ENCODE data around the gene PHF1. TPM values are rescaled to one million over a fixed set of nuclear protein-coding genes. Genes with fewer than 3 reads are reported as not detected.
"Not testable (repeated sequence)": the region's sequence is repeated elsewhere in the genome, so short reads cannot be mapped to it uniquely, and the experiment has no call there.

The PHF1 gene
- total RNA-seq, 2 donors from 2014 or later: 28.3 to 41.2 TPM

DNA sequence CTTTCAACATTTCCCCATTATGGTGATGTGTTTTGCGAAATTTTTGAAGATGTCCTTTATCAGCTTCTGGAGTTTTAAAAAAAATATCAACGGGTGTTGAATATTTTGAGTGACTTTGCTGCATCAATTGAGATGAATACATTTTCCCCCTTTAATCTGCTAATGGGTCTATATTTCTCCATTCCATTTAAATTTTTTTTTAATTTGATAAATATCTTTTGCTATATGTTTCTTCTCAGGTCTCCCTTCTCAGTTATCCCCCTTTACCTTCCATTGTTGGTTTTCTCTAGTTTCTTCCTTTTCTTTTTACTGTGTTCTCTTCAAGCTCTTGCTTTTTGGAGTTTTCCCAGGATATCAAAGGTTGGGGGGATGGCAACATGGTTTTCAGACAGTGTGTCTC is 20.6 kb upstream of the PHF1 start:
- intact Hi-C loops (cut with DNase I, micrococcal nuclease): no loop called here
- ATAC-seq: no peak
- no peak for DNase-seq

DNA sequence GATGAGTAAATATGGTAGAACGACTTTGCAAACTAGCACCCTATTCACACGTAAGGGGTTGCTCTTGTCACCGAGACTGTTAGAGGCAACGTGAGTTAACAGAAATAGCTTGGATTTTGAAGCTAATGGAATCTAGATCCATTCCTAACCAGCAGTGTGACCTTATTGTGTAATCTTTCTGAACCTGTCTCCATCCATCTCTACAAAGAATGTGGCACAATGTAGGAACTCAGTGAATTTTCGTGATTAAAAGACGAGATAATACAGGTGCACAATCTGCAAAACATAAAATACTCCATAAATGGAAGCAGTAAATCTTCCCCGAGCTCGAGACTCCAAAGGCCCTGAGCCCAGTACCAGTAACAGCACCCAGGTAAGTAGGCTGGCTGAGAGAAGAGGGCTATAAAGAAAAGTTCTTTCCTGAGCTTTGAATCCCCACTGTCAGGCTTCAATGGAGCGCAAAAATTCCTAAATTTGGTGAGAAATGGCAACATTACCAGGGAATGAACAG is 20.0 kb upstream of the PHF1 start:
- ATAC-seq (no peak), DNase-seq (no peak)
- intact Hi-C loops (cut with DNase I, micrococcal nuclease): no loop called here

DNA sequence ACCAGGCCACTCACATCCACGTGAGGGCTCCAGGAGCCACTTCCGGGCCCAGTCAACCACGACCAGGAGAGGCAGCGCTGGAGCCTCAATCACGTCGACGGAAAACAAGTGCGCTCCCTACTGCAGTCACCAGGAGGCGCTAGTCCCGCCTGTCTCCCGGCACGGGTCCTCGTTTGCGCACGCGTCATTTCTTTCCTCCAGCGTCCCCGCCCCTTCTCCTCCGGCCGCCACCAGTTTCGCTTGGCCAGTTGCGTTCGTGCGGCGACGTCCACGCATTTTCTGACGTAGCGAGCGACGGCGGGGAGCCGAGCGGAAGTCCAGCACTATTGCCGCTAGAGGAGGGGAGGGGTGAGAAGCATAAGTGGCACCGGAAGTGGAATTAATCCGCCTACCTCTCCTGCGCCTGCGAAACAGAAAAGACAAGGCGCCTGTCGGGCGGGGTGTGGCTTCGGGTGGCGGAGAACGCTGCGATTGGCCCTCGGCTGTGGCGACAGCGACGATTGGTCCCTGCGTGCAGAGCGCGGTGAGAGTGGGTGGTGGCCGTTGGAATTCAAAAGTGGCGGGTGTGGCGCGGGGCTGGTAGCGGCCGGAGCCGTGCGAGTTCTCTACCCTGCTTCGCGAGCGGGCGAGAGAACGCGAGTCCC is 19.4 kb upstream of the PHF1 start, which contains the start of gene KIFC1:
KIFC1 (plus strand) TSS at position 546 of the 644 bp plus-strand sequence. CDS start 163 bp downstream, outside the sequence.
- DNase-seq: peak; percentile 99
- ATAC-seq: peak; percentile 93
- intact Hi-C loops (cut with DNase I, micrococcal nuclease): no loop called here

DNA sequence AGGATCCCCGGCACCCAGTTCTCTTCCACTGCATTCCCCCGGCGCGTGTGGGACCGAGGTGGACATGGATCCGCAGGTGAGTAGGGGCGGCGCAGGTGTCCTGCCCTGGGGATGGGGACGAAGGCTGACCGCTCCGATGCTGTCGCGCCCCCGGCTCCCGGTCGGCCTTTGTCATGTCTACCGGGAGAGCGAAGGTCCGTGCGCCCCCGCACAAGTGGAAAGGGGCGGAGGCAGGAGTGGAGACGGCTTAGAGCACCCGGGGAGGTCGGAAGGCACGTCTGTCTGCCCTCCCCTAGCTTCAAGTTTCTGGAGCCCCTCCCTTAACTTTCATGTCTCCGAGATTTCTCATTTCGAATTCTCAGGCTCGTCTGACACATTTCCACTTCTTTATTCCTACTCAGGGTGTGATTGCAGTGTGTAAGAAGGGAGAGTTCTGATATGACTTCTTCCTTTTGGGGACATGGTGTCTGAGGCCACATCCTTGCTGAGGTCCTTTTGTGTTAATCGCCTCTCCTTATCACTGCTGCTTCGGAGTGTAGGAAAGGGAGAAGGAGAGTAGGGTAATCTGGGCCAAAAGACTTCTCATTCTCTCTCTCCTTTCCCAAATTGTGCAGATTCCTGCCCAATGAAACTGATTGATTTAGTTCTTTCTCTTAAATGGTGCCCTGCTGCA is 18.8 kb upstream of the PHF1 start:
- ATAC-seq (peak; percentile 0), DNase-seq (no peak)
- intact Hi-C loops (cut with DNase I, micrococcal nuclease): no loop called here

DNA sequence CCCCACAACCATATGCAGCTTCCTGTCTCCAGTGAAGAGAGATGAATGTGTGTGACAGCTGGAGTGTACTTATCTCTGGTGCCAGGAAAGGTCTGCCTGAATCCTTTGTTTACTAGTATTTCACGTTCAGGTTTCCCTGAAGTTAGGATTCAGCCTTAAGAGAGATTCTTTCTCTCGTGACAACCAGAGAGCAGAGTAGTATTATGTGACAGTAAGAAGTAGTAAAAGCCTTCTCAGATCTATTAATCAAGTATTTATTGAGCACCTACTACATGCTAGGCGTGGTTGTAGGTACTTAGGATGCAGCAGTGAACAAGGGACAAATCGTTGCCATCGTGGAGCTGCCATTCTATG is 18.2 kb upstream of the PHF1 start:
- ATAC-seq: no peak

DNA sequence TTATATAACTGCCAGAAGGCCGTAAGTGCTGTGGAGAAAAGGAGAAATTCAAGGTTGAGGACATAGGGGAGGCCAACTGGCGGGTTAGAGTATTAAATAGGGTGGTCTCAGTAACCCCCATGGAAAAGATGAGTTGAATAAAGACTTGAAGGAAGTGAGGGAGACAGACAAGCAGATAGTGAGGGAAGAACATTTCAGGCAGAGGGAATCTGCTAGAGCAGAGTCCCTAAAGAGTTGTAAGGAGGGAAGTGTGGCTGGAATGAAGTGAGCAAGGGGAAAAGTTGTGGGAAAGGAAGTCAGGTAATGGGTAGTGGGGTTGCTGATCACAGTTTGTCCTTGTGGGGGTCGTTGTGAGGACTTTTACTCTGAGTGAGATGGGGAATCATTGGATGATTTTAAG is 17.8 kb upstream of the PHF1 start:
- DNase-seq (no peak), ATAC-seq (no peak)
- intact Hi-C loops (cut with DNase I, micrococcal nuclease): no loop called here

More for the DNA sequence above, 18.2 kb upstream of the PHF1 start:
- intact Hi-C loops (cut with DNase I, micrococcal nuclease): no loop called here
- DNase-seq: no peak

DNA sequence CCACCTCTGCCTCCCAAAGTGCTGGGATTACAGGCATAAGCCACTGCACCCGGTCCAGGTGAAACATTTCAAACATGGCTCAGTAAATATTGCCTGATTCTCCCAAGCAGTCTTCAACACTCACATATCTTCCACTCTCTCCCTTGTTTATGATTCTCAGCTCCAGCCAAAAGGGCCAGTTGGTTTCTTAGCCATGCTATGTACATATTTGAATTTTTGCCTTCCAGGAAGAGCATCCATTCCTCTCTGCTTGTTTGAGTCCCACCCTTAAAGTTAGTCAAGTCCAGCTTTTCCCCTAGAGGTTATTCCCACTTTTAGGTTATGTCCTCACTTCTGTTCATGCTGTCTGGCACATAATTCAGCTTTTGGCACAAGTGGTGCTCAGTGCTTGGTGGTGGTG is 13.3 kb upstream of the PHF1 start:
- ATAC-seq: no peak
- DNase-seq: no peak
- intact Hi-C loops (cut with DNase I, micrococcal nuclease): no loop called here

DNA sequence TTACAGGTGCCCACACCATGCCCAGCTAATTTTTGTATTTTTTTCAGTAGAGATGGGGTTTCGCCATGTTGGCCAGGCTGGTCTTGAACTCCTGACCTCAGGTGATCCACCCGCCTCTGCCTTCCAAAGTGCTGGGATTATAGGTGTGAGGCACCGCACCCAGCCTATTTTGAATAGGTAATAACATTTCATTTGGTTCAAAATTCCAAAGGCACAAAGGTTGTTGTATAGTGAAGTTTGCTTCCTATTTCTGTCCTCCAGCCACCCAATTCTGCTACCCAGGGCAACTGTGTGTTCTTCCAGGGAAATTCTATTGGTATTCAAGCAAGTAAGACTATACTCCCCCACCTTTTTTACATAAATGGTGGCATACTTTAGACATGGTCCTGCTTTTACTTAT is 12.2 kb upstream of the PHF1 start:
- DNase-seq; intact Hi-C loops (cut with DNase I, micrococcal nuclease): not testable (repeated sequence)
- ATAC-seq: peak; percentile 77

DNA sequence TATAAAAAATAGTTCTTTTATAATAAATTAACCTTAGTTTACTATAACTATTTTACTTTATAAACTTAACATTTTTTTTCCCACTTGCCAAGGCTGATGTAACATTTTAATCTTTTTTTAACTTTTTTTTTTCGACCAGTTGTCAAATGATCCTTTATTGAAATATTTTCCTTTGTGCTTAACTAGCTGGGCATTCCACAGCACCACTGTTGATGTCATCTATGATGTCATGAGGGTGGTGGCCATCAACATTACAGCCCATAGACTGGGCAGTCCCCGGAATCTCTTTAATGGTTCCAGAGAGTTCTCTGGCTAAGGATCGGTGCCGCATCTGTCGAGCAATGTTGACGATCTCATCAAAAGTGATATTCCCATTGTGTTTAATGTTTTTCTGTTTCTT is 10.9 kb upstream of the PHF1 start:
- DNase-seq; intact Hi-C loops (cut with DNase I, micrococcal nuclease); ATAC-seq: not testable (repeated sequence)

DNA sequence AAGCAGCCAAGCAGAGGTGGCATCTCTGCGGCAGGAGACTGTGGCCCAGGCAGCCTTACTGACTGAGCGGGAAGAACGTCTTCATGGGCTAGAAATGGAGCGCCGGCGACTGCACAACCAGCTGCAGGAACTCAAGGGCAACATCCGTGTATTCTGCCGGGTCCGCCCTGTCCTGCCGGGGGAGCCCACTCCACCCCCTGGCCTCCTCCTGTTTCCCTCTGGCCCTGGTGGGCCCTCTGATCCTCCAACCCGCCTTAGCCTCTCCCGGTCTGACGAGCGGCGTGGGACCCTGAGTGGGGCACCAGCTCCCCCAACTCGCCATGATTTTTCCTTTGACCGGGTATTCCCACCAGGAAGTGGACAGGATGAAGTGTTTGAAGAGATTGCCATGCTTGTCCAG is 5.9 kb upstream of the PHF1 start:
- intact Hi-C loops (cut with DNase I, micrococcal nuclease): no loop called here
- ATAC-seq (no peak), DNase-seq (no peak)

DNA sequence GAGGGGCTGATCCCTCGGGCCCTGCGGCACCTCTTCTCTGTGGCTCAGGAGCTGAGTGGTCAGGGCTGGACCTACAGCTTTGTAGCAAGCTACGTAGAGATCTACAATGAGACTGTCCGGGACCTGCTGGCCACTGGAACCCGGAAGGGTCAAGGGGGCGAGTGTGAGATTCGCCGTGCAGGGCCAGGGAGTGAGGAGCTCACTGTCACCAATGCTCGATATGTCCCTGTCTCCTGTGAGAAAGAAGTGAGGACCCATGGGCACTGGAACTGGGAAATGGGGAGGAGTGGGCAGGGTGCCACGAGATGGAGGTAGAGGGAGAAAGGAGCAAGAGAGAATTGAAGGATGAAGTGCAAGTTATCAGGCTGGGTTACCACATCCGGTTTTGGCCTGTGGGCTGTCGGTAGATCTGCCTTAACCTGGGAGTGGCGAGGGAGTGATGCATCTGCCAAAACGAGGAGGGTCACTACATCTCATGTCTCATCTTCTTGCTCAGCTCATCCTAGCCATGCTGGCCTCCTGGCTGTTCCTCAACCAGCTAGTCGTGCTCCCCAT is 5.4 kb upstream of the PHF1 start:
- ATAC-seq (no peak), DNase-seq (no peak)
- intact Hi-C loops (cut with DNase I, micrococcal nuclease): no loop called here

DNA sequence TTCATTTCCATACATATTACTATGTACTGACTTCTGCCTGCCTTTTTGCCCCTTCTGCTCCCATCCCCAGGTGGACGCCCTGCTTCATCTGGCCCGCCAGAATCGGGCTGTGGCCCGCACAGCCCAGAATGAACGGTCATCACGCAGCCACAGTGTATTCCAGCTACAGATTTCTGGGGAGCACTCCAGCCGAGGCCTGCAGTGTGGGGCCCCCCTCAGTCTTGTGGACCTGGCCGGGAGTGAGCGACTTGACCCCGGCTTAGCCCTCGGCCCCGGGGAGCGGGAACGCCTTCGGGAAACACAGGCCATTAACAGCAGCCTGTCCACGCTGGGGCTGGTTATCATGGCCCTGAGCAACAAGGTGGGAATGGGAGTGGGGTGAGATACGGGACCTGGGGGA is 4.7 kb upstream of the PHF1 start:
- intact Hi-C loops (cut with DNase I, micrococcal nuclease): no loop called here
- ATAC-seq (no peak), DNase-seq (no peak)

DNA sequence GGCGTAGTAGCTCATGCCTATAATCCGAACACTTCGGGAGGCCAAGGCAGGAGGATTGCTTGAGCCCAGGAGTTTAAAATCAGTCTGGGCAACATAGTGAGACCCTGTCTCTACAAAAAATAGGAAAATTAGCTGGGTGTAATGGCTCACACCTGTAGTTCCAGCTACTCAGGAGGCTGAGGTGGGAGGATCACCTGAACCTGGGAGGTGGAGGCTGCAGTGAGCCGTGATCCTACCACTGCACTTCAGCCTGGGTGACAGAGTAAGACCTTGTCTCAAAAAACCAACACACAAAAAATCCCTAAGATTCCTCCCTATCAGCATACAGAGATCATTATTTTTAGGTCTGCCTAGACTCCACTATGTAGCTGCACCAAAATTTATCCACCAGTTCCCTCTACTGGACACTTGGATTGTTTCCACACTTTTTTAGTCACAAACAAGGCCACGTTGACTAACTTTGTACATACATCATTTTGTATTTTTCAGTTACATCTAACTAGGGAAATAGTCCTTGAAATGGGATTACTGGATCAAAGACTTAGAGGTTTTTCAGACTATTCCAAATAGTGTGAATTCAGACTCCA is 3.6 kb upstream of the PHF1 start:
- ATAC-seq (no peak), DNase-seq (no peak)
- intact Hi-C loops (cut with DNase I, micrococcal nuclease): no loop called here

DNA sequence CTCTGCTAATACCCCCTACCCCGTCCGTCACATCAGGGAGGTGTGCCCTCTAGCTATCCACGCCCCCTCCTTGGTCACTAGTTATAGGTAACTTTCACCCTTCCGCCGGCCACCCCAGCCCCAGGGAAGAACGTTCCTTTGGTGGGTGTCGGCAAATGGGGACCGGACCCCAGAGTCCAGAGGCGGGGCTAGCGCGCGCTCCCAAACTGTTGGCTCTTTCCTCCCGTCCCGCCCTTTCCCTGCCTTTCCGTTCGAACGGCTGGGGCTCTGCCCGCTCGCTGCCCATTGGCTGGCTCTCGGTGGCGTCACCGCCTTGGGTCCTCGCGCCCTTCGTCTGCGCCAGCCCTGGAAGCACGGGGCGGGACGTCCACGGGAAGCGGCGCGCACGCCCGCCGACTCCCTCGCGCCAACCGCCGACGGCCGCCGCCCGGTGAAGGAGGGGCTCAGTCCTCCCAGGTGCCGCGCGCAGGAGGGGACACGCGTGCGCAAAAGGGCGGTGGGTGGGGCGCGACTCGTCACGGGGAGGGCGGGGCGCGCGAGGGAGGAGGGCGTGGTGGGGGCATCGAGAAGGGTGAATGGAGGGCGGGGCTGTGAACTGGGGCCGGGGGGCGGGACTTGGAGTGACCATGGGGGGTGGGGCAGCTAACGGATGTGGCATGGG is 634 bp upstream of the PHF1 start:
- ATAC-seq (peak; percentile 86), DNase-seq (peak; percentile 97 to 98)
- intact Hi-C loops (cut with DNase I, micrococcal nuclease): no loop called here

DNA sequence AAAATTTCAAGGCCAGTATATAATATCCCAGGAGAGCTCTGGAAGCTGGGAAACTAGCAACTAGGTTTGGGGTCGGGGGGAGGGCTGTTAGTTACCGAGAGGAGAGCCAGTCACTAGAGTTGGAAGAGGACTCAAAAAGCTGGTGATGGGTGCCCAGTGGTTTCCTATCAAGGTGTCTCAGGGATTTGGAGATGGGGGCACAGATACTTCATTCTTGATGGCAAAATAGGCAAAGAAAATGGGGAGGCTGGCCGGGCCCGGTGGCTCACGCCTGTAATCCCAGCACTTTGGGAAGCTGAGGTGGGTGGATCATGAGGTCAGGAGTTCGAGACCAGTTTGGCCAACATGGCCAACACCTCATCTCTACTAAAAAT is 805 bp downstream of the PHF1 start:
- DNase-seq (no peak), ATAC-seq (no peak)
- intact Hi-C loops (cut with DNase I, micrococcal nuclease): no loop called here

DNA sequence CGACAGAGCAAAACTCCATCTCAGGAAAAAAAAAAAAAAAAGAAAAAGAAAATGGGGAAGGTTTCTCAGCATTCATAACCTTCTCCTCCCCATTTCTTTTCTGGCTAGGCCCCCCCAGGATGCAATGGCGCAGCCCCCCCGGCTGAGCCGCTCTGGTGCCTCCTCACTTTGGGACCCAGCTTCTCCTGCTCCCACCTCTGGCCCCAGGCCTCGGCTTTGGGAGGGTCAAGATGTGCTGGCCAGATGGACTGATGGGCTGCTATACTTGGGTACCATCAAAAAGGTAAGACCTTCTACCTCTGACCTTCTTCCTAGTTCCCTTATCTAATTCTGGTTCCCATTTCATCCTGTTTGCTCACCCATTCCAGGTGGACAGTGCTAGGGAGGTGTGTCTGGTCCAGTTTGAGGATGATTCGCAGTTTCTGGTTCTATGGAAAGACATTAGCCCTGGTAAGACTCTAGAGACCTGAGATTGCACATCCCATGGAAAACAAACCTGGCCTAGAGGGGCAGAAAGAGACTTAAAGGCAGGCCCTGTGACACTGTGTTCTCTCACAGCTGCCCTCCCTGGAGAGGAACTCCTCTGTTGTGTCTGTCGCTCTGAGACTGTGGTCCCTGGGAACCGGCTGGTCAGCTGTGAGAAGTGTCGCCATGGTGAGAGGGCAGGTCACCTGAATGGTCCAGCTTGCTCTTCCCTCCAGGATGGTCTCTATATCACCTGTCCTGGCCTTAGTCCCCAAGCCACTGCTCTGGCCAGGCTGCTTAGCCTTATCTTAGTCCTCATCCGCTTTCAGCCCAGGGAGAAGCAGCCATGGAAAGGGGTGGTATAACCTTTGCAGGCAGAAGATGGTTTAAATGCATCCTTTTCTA is 1.6 kb downstream of the PHF1 start:
- intact Hi-C loops (cut with DNase I, micrococcal nuclease): no loop called here
- DNase-seq: no peak

DNA sequence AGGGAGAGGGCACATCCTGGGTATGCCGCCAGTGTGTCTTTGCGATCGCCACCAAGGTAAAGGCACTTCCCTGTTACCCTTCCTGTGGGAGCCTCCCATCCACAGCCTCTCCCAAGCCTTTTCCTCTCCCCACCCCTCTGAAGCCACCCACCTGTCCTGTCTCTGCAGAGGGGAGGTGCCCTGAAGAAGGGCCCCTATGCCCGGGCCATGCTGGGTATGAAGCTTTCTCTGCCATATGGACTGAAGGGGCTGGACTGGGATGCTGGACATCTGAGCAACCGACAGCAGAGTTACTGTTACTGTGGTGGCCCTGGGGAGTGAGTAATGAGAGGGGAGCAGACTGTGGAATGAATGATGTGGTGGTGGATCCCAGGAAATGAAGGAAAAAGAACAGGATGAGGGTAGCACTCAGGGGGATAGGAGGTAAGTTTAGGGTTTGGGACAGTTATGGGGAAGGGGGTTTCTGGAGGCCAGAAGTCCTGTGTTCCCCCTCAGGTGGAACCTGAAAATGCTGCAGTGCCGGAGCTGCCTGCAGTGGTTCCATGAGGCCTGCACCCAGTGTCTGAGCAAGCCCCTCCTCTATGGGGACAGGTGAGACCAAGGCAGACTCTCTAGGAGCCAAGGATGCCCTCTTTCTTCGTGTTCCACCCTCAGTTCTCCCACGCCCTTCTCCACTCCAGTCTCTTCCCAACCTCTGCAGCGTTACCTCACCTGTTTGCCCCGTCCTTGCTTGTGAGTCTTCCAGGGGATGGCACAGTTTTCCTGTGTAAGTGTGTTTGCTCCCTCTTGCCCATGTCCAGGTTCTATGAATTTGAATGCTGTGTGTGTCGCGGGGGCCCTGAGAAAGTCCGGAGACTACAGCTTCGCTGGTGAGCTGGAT is 2.7 kb downstream of the PHF1 start:
- ATAC-seq: no peak
- intact Hi-C loops (cut with DNase I, micrococcal nuclease): no loop called here
- DNase-seq: no peak

More for the DNA sequence above, 1.6 kb downstream of the PHF1 start:
- ATAC-seq: no peak
